ENCODE measurements around the gene TBC1D22A.

Gene TBC1D22A

DNA sequence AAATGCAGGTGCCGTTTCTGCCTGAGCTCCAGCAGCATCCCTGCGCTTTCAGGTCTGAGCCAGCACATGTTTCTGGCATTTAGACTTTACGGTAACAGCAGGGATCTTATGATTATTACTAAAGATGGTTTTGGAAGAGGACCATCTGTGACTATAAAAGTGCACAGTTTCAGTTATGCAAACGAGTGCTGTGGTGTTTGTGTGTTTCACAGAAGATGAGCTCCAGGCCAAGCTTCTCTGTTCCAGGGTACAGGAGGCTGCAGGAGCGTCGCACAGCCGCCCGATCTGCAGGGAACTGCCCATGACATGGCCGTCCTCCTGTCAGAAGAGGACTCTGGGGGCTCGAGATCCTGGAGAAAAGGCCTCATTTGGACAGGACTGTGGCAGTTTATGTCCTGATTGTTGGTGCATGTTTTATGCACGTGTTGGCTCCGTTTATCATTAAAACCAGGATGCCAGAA lies 297.3 kb downstream of the TBC1D22A start:
- no peak for DNase-seq (ENCODE audit: low spot score)

GRCh38 chr22:47060718-47061117 lies 298.3 kb downstream of the TBC1D22A start:
- no peak for DNase-seq (ENCODE audit: low spot score)

DNA sequence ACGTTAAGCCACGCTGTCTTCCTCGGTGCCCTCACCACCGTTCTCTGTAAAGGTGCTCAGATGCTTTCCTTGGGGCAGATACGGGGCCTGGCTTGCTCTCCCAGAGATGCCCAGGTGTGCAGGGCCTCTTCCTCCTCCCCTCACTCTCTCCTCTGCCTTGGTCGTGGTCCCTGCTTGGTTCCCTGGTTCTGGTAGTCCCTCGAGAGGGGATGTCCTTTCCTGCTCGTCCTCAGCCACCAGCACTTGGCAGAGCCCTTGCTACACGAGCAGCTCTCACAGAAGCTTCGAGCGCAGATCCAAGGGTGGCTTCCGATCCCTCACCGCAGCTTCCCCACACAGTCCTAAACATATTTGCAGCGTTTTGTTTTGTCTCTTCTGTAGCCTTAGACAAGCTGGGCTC lies 298.8 kb downstream of the TBC1D22A start:
- DNase-seq (ENCODE audit: low spot score) = no peak

DNA sequence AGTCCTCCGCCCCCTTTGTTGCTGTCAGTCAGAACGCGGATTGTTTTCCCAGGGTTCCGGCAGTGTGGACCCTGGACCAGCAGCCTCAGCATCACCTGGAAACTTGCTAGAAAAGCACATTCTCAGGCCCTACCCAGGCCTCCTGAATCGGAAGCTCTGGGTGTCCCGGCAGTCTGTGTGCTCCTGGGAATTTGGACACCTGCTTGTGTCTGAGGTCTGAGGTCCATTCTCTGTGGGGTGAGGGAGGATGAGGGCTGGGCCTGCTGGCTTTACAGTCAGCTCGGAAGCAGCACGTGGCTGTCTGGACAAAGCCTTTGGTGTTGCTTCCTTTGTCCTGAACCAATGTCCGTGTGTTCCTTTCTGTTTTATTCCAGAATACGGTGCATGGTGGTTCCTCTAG lies 299.7 kb downstream of the TBC1D22A start:
- no peak for DNase-seq (ENCODE audit: low spot score)

DNA sequence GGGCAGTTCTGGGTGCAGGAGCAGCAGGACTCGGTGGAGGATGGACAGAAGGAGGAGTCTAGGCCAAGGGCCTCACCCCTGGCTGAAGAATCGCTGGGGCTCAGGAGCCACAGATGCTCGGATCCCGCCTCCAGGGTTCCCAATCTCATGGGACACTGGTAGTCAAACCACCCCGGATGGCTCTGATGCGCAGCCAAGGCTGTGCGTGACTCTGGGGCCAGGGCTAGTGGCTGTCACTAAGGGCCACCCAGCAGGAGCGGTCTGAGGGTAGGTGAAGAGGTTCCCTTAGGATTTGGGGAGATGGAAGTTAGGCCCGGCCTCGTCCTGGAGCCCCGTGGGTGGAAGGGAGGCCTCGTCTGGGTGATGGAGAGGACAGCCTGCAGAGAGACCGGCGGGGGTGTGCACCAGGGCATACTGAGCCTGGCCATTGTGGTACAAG lies 300.6 kb downstream of the TBC1D22A start:
- no peak for DNase-seq (ENCODE audit: low spot score)

- no peak for DNase-seq (ENCODE audit: low spot score)
Observed at GRCh38 chr22:47063606-47064005, 301.2 kb downstream of the TBC1D22A start.

DNA sequence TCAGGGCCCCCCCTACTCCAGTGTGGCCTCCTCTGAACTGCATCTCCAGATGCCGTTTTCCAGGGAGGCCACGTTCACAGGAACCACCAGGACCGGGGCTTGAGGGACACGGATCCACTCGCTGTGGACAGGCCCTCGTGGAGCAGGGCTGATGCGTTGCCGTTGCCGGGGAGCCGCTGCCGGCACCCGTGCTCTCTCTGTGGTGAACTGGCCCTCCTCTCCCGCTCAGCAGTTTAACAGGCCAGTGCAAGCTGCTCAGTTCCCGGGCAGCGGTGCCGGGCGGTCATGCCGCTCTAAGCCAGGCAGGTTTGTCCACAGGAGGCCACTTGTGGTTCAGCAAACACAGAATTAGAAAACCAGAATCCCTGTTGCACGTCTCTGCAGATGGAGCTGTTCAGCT lies 301.6 kb downstream of the TBC1D22A start:
- no peak for DNase-seq (ENCODE audit: low spot score)

DNA sequence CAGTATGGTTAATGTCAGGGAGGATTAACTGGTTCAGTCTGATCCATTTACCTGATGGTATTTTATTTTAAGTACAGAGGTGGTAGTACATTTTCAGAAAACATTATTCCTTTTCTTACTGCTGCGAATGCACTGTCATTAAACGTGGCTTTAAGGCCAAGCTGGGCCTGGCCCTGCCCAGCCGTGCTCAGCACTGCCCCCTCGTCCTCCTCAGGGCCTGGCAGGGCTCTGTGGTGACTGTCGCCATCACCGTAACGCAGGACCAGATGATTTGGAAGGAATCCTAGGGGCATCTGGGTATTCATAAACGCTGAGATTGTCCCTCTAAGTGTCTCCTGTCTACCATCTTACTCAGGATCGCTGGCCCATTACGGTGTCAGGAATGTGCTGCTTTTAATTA lies 302.0 kb downstream of the TBC1D22A start:
- DNase-seq (ENCODE audit: low spot score) = no peak

GRCh38 chr22:47065756-47066615 lies 303.5 kb downstream of the TBC1D22A start:
- DNase-seq (ENCODE audit: low spot score) = no peak

DNA sequence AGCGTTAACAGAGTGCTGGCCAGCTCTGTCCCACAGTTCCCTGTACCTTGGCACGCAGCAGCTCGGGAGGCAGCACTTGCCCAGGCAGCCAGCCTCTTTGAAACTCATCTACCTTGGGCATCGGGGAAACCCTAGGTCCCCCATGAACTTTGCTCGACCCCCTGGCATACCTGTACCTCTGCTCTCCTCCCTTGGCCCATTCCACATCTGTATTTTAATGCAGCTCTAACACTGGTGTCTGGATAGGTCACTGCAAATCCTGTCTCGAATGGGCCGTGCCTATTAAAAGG lies 304.1 kb downstream of the TBC1D22A start:
- no peak for DNase-seq (ENCODE audit: low spot score)

- no peak for DNase-seq (ENCODE audit: low spot score)
Observed at GRCh38 chr22:47067321-47067890, 305.0 kb downstream of the TBC1D22A start.

DNA sequence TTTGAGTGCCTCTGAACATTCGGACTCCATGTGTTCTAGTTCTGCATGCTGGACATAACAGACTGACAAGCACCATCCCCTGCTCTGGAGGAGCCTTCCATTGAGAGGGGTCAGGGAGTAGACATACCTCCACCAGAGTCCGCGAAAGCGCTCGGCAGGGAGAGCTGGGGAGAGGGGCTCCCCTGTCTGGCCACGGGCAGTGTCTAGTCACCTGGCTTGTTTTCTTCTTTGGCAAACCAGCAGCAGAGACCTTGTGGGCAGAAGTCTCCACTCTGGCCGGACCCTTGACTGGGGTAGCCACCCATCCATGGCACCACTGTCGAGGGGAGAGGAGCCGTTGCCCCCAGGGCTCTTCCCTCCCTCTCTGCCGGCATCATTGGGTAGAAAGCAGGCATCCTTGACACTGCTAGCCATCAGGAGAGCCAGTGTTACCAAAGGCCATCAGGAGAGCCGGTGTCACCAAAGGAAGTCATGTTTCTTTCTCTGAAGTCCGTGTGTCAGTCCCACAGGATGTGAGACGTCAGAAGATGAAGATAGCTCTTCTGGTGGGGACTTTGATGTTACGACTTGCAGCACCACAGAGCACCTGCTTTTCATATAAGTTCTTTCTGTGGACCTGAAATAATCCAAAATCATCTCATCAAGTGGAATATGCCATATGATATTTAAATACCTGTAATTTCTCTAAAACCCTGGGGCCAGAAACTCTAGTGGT lies 305.6 kb downstream of the TBC1D22A start:
- DNase-seq (ENCODE audit: low spot score) = no peak

GRCh38 chr22:47068626-47068996 lies 306.2 kb downstream of the TBC1D22A start:
- no peak for DNase-seq (ENCODE audit: low spot score)

DNA sequence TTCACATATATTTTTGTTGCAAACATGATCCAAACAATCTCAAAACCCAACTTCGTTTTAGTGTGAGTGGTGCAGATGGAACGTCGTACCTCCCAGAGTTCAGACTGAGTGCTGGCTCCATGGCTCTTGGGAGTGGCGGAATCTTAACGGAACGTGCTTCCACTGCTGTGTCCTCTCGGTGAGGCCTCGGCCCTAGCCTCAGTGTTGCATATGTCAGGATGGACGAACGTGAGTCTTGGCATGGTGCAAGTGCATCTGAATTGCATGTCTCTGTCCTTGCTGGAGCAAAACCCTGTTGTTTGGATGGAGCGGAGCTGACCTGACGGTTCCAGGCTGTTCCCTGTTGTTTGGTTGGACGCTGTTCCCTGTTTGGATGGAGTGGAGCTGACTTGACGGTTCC lies 306.8 kb downstream of the TBC1D22A start:
- DNase-seq (ENCODE audit: low spot score) = no peak

DNA sequence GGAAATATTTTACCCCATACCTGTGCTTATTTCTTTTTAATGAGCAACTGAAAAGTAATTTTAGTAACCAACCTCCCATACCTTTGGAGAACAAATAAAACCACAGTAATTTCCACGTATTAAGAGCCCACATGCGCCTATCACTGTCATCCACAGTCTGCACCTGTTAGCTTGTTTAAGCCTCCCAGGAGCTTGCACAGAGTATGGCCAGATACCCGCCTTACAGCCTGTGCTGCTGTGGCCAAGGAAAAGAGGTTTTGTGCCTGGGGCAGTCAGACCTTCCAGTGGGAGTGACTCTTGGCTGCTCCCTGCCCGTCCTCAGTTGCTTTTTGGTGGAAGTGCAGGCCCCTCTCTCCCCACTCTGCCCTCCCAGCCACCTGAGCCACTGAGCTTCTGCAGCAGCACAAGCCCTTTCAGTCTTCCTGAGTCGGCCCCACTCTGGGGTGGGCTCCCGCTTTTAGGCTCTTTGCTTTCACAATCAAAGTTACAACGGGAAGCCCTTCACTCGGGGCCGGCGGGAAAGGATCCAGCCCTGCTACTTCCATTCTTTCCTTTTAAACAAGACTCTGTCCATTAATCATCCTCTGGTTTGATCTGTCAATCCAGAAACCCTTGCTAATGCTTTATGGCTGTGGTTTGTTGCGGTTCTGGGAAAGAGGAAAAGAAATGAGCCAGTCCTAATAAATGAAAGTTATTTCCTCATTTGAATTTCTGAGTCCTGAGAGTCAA lies 308.8 kb downstream of the TBC1D22A start:
- DNase-seq (ENCODE audit: low spot score) = no peak

- DNase-seq (ENCODE audit: low spot score) = no peak
Observed at GRCh38 chr22:47071807-47072641, 309.6 kb downstream of the TBC1D22A start.

GRCh38 chr22:47072642-47072967 lies 310.2 kb downstream of the TBC1D22A start:
- DNase-seq (ENCODE audit: low spot score) = no peak

GRCh38 chr22:47073075-47073474 lies 310.6 kb downstream of the TBC1D22A start:
- DNase-seq (ENCODE audit: low spot score) = no peak

DNA sequence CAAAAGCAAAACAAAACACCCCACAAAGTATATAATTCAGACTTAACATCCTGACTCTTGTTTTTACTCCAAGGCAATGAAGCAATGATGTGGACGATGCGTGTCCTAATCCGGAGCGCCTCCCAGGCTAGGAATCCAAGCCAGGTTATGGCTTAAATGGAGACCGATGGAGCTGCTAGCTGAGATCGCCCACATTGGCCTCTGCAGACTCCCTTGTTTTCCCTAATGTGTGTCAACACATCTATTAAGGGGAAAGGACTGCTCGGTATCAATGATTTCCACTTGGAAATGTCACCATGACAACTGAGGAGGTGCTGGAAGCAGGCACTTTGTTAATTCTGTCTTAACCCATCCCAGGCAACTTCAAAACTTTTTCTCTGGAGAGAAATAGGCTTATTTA lies 311.7 kb downstream of the TBC1D22A start:
- no peak for DNase-seq (ENCODE audit: low spot score)

DNA sequence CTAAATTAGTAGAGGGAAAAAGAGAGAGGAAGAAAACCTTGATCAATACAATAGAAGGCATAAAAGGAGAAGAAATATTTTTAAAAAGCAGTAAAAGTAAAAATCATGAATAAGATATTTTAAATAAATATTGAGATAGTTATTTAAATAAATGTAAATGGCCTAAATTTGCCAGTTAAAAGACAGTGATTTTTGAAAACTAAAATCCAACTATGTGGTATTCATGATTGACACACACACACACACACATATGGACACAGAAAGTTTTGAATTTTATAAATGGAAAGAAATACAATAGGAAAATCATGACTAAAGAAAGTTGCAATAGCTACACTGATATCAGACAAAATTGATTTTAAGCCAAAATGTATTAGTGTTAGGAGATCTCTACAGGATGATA lies 313.1 kb downstream of the TBC1D22A start:
- DNase-seq (ENCODE audit: low spot score) = no peak

- DNase-seq (ENCODE audit: low spot score) = no peak
Observed at GRCh38 chr22:47076758-47077157, 314.3 kb downstream of the TBC1D22A start.

GRCh38 chr22:47080100-47080499 lies 317.6 kb downstream of the TBC1D22A start:
- no peak for DNase-seq (ENCODE audit: low spot score)
